Activated effector memory CD4-positive, alpha-beta T cell treated with Interleukin-2 at 50 U/mL for 16 hours (primary cell): Measurements from ENCODE around the gene SNX20.

Source experiments
- DNase-seq: peaks from one replicate; pipeline ENCODE4 v3.0.0-alpha.2; 2020

The SNX20 gene

DNA sequence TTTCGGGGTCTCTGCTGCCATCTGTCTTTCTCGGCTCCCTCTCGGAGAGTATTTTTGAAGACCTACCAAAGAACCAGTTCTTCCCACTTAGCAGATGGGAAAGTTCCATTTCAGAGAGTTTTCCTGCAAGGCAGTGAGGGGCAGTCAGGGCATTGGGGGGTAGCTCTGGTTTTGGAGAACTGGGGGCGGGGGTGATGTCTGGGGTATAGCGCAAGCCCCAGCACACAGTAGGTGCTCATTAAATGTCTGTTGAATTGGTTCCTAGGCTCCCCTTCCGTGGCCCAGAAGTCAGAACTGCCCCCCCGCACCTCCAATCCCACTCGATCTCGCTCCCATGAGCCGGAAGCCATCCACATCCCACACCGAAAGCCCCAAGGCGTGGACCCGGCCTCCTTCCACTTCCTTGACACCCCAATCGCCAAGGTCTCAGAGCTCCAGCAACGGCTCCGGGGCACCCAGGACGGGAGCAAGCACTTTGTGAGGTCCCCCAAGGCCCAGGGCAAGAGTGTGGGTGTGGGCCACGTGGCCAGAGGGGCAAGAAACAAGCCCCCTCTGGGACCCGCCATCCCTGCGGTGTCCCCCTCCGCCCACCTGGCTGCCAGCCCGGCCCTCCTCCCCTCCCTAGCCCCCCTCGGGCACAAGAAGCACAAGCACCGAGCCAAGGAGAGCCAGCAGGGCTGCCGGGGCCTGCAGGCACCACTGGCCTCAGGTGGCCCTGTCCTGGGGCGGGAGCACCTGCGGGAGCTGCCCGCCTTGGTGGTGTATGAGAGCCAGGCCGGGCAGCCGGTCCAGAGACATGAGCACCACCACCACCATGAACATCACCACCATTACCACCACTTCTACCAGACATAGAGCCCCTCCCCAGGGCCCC lies 47.9 kb downstream of the SNX20 start:
- no peak for DNase-seq

DNA sequence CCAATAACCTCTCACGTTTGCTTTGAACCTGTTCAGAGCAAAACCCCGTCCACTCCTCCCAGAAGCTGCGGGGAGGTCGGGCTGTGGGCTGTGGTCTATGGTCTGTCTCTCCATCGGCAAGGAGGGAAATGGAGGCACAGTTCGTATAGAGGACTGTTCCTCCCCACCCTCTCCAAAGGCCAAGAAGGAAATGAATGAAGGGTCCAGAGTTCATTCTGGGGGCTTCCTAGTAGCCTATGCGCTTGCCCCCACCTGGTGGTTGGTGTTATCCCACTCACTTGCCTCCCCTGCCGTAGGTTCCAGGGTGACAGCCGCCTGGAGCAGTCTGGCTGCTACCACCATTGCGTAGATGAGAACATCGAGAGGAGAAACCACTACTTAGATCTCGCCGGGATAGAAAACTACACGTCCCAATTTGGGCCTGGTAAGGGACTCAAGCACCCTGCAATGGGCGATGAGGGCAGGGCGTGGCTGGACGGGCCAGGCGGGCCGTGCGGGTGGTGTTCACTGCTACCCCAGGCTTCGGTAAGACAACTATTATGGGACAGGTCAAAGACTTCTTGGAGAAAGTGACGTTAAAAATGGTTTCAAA lies 49.0 kb downstream of the SNX20 start:
- DNase-seq = no peak

DNA sequence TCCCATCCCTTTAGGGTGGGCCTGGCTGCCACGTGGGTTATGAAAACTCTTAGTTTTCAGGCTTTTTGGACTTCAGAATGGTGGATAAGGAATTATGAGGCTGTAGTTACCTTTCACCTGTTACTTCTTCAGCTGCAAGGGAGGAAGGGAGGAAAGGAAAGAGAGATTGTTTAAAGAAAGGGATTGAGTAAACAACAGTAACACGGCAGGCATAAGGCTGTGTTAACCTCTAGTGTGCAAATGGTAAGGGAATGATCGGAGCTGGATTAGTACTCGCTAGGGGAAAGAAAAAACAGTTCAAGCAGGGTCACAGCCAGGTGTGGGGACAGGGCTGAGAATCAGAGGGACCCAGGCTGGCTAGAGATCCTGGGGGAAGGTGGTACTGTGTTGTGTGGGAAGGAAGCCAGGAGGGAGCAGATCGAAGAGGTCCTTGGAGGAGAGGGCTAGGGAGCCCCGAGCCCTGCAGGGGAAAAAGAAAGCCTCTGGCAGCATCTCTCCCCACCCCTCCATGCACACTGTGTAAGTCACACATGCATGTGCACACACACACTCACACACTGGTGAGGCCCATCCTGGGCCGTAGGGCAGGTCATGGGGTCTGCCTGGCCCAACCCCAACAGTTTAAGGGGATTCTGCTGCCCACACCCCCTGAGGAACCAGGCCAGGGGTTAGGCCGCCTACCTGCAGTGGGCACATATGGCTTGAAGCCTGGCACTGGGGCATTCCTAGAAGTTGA lies 49.7 kb downstream of the SNX20 start:
- DNase-seq = no peak

DNA sequence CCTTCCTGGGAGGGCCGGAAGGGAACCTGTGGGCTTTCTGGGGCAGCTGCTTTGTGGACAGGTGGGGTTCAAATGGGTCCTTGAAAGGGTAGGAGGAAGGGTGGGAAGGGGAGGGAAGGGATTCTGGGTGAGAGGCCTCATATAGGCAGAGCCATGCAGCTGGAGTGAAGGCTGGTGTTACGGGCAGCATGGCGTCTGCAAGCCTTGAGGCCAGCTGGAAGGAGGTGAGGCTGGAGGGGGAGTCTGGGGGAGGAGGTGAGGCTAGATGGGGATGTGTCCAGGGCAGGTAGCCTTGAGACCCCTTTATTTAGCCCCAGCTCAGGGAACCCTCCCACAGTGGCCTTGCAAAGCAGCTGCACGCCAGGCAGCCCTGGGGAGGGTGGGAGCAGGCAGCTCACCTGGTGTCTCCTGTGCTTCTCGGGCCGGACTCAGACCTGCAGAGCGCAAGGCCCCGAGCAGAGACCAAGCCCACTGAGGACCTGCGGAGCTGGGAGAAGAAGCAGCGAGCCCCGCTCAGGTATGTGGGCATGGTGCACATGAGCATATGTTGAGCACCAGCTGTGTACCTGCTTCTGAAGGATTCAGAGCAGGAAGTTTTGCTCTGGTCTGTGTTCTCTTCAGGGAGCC lies 50.6 kb downstream of the SNX20 start:
- no peak for DNase-seq

DNA sequence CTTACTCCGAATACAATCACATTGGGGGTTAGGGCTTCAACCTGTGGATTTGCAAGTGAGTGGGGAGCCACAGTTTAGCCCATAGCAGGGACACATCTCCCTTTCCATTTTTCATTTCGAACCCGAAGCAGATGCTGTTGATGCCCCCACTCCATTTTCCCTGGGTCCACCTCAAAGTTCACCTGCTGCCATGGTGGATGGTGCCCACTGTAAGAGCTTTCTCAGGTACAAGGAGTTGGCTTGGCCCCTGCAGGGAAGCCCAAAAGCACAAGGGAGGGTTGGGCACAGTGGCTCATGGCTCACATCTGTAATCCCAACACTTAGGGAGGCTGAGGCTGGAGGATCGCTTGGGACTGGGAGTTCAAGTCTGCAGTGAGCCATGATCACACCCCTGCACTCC lies 51.8 kb downstream of the SNX20 start:
- DNase-seq = no peak

DNA sequence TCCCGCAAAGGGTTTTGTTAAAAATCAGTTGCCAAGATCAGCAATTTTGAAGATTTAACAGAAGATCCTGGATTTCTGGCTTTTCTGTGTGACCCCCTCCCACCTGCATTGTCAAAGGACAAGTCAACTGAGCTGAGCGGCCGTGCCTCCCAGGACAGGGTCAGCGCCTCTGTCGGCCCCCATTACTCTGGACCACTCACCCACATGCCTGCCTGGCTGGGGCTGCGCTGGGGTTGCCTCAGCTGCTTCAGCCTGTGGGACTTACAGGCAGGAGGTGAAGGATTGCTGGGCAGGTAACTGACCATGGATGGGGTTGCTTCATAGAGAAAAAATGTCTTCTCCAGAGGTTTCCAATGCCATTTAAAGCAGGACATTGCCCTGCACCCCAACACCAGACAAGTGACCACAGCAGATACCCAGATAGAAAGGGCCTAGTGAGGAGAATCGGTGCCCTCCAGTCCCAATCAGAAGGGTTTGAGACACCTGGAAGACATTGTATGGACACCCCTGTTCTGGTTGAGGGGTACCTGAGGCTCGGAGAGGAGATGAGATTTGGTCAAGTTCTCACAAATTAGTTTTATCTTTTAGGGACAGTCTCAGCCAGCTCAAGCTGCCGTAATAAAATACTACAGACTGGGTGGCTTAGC lies 52.8 kb downstream of the SNX20 start:
- DNase-seq = no peak

DNA sequence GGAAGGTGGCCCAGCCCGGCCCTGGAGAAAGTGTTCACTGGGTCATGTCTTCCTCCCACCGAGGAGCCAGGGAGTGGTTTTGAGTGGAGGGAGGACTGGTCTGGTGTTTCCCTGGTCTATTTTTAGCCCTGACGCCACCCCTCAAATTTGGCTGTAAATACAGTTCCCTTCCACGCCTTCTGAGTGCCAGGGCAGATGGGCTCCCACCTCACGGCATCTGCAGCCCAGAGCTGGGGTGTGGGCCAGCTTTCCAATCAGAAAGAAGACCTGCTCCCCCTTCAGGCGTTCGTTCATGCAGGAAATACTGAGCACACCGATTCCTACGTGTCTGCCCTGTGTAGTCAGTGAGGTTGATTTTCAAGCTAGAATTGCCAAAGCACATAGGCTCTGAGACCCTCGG lies 53.7 kb downstream of the SNX20 start:
- DNase-seq = peak; percentile 23

DNA sequence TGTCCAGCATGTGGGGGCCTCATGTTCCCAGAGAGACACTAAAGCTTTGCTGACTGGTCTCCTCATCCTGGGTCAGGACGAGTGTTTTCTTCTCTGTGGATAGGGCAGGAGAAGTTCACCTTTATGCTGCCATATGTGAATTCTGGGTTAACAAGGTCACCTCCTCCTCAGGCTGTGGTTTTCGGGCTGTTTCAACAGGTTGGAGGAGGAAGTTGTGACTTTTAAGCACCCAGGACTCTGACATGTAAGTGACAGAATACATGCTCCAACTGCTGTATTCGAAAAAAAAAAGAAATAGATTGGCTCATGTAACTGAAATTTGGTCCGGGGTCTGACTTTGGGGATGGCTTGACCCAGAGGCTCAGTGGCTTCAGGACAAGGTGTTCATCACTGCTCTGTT lies 54.2 kb downstream of the SNX20 start:
- DNase-seq = no peak

DNA sequence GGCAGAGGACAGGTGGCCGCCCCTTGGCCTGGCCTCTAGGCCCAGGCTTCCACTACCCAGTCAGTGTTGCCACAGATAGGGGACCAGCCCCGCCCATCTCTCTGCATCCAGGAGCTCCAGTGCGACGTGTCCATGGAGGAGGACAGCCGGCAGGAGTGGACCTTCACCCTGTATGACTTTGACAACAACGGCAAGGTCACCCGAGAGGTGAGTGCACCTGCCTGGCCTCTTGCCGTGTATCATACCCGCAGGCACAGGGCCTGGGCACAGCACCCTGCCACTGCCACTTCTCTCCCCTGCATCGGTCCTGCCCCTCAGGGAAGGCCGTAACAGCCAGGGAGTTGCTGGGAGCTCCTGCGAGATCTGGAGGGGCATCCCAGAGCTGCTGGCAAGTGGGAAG lies 55.7 kb downstream of the SNX20 start:
- no peak for DNase-seq

DNA sequence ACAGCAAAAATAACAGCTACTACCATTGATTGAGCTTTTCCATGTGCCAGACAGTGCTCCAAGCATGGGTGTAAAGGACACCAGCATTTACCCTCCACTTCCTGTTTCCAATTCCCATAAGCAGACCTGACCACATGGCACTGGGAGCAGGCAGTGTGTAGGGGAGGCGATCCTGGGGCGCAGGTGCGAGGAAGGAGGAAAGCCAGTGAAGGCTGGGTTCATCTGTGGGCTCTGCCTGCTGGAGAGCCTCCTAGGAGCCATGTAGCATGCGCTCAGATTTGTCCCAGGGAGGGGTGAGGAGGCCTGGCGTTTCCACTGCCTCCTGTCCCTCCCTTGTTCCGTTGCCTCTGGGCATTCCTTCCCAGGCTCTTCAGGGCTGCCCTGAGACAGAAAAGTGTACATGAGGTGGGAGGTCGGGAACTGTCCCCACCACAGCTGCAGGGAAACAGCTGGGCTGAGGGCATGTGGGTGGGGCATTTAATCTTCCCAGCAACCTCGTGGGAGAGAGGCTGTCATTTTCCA lies 56.6 kb downstream of the SNX20 start:
- no peak for DNase-seq

DNA sequence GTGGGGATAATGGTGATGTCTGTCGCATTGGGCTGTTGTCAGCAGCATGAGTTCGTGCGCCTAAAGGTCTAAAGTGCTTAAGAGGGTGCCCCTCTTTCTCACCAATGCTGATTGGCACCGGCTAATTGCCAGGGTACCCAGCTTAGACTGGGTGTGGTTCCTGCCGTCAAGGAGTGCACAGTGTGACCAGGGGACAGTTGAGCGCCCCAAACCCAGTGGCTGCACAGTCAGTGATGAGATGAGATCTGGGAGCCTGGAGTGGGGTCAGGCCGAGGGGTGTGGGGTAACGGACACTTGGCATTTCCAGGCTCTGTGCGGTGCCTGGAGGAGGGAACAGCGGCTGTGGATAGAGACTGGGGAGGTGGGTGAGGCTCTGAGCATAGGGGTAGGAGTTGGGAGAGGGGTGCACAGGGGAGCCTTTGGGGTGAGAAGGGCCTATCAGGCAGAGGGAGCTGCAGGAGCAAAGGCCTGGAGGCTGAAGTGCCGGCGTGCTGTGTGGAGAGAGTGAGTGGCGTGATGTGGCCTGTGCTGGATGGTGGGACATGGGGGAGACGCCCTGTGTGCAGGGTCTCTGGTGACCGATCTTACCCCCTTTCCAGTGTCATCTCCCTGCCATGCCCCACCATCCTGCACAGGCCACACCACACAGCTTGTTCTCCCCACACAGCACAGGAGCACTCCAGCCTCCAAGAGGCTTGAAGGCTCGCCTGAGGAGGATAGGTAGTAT lies 58.3 kb downstream of the SNX20 start:
- no peak for DNase-seq

DNA sequence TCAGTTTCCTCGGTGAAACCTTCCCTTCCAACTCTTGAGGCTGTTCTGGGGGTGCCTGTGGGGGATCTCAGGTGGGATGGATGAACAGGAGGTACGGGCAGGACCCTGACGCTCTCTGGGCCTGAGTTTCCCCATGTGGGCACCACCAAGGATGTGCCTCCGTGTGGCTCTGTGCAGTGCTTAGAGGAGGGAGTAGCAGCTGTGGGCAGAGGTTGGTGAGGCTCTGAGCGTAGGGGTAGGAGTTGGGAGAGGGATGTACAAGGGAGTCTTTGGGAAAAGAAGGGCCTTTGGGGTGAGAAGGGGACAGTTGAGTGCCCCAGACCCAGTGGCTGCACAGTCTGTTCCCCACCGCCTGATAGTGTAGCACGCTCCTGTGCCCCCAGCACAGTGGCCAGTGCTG lies 59.1 kb downstream of the SNX20 start:
- DNase-seq = no peak
